Muscle of back (tissue), 13 donors: ENCODE results near the gene LRRC70. TPM values are rescaled to one million over a fixed set of nuclear protein-coding genes. Genes with fewer than 3 reads are reported as not detected.
"Not testable (repeated sequence)": the region's sequence is repeated elsewhere in the genome, so short reads cannot be mapped to it uniquely, and the experiment has no call there.

Experiments used
- DNase-seq, 3 donors: peaks; one replicate each; pipeline versions ENCODE4 v3.0.0 to v3.0.0-alpha.2; 2013
- long read RNA-seq, 9 donors: transcript quantifications; one replicate each; lab custom pipeline, GENCODE V29; 2026
- polyA plus RNA-seq, 10 donors: library from polyadenylated mRNA; unstranded; fragments of 120-200 nt; gene quantifications; one replicate each; pipeline ENCODE4 v1.2.1, GENCODE V29; 2013; ENCODE audit not compliant: insufficient read length in 10 of 10

The LRRC70 gene, protein sequence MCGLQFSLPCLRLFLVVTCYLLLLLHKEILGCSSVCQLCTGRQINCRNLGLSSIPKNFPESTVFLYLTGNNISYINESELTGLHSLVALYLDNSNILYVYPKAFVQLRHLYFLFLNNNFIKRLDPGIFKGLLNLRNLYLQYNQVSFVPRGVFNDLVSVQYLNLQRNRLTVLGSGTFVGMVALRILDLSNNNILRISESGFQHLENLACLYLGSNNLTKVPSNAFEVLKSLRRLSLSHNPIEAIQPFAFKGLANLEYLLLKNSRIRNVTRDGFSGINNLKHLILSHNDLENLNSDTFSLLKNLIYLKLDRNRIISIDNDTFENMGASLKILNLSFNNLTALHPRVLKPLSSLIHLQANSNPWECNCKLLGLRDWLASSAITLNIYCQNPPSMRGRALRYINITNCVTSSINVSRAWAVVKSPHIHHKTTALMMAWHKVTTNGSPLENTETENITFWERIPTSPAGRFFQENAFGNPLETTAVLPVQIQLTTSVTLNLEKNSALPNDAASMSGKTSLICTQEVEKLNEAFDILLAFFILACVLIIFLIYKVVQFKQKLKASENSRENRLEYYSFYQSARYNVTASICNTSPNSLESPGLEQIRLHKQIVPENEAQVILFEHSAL
- polyA plus RNA-seq, result 1 to 10 TPM; 3.1 to 6.3 (median 5.4) TPM
- long read RNA-seq, donor 1, partial matches to known transcripts, result 0 of 2 reads
- long read RNA-seq, donor 1, other reads (novel, unspliced or antisense), result 0 of 2 reads
- long read RNA-seq, donor 2, partial matches to known transcripts, result 0 of 1 reads
- long read RNA-seq, donor 2, other reads (novel, unspliced or antisense), result 0 of 1 reads
- long read RNA-seq, donor 3, result 0 reads
- long read RNA-seq, donor 4, result 0 reads
- long read RNA-seq, donor 5, partial matches to known transcripts, result 0 of 2 reads
- long read RNA-seq, donor 5, other reads (novel, unspliced or antisense), result 0 of 2 reads
- long read RNA-seq, donor 6, partial matches to known transcripts, result 0 of 2 reads
- long read RNA-seq, donor 6, other reads (novel, unspliced or antisense), result 0 of 2 reads
- long read RNA-seq, donor 7, partial matches to known transcripts, result 0 of 3 reads
- long read RNA-seq, donor 7, other reads (novel, unspliced or antisense), result 0 of 3 reads
- long read RNA-seq, donor 8, result 0 reads
- long read RNA-seq, donor 9, partial matches to known transcripts, result 0 of 1 reads
- long read RNA-seq, donor 9, other reads (novel, unspliced or antisense), result 0 of 1 reads

DNA sequence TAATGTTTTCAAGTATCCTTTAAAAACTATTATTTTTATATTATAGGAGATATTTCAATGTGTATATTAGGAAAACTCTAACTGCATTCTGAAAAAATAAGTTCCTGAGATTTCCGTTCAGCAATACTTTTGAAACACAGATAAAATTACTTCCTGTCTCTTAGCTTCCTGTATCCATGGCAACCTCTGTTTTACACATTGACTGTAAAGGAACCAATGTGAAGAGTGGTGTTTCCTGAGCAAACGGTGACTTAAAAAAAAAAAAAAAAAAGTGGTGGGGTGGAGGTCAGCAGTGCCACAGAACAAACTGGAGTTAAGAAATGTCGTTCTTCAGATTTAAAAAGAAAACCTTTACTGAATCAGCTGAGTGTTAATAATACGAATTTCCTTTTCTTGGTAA, at the start of gene LRRC70:
Gene LRRC70 (plus strand): TSS at position 280 of the 400 bp plus-strand sequence. CDS start 620 bp downstream, outside the sequence.
- peak; percentile 16 to 60 (median 40) for DNase-seq

DNA sequence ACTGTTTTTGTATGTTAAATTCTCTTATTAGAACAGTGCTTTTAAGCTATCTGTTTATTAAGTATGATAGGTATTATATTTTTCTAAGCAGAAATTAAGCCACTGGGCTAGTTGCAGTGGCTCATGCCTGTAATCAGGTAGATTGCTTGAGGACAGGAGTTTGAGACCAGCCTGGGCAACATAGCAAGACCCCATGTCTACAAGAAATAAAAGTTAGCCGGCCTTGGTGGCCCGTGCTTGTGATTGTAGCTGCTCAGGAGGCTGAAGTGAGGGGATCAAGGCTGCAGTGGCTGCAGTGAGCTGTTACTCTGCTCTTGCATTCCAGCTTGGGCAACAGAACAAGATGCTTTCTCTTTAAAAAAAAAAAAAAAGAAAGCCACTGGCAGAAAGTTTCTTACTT, 45.0 kb upstream of the LRRC70 start:
- no peak for DNase-seq

DNA sequence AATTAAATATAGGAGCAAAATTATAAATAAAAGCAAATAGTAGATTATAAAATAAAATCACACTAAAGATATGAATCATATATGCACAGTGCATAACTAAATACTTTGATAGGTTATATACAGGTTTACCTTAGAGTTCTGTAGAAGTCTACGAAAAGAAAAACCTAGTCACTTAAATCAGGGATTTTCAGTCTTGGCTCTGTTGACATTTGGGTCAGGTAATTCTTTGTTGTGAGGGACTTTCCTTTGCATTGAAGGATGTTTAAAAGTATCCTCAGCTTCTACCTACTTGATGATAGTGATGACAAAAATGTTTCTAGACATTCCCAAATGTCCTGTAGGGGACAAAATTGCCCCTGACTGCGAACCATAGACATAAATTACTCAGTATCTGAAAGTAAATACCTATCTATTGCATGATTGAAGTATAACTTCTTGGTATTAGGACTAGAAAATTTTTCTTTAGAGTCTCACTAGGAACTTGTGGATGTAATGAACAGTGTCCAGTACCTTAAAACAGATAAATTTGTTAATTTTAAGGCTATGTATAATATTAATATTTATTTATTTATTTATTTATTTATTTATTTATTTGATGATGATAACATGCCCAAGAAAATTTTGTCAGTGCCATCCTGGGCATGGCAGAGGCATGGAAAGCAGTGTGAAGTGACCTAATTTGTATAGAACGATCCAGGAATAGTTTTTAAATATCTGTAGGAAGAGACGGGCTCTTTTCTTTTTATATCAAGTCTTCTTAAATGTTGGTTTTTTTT, 44.0 kb upstream of the LRRC70 start:
- no peak for DNase-seq

DNA sequence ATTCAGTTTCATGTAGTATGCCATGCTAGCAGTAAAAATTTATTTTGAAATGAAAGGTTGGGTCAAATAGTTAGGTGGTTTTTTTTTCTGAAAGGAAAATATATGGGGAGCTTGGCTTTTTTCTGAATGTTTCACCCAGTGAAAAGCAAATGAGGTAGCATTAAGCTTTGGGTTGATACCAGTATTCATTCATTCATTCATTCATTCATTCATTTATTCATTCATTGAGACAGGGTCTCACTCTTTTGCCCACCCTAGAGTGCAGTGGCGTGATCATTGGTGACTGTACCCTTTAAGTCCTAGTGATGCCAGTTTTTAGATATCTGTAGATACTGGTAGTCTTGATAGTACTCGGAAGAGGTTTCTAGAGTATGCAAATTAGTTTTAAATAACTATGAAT, 42.4 kb upstream of the LRRC70 start:
- DNase-seq, result no peak

DNA sequence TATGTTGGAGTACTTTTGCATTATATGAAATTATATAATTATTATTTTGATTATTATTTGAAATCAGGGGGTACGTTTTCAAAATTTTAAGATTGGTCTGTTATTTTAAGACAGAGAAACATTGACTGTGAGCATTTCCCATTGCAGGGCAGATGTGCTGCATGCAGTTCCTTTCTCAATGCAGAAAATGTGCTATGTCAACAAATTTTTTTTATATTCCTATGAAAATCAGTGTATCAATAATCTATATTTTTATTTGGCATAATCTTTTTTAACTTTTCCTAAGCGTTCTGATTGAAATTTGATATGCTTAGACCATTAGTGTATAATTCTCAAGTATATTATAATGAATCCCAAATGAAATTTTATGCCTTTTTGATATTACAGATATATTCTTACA, 41.8 kb upstream of the LRRC70 start:
- DNase-seq, result no peak

DNA sequence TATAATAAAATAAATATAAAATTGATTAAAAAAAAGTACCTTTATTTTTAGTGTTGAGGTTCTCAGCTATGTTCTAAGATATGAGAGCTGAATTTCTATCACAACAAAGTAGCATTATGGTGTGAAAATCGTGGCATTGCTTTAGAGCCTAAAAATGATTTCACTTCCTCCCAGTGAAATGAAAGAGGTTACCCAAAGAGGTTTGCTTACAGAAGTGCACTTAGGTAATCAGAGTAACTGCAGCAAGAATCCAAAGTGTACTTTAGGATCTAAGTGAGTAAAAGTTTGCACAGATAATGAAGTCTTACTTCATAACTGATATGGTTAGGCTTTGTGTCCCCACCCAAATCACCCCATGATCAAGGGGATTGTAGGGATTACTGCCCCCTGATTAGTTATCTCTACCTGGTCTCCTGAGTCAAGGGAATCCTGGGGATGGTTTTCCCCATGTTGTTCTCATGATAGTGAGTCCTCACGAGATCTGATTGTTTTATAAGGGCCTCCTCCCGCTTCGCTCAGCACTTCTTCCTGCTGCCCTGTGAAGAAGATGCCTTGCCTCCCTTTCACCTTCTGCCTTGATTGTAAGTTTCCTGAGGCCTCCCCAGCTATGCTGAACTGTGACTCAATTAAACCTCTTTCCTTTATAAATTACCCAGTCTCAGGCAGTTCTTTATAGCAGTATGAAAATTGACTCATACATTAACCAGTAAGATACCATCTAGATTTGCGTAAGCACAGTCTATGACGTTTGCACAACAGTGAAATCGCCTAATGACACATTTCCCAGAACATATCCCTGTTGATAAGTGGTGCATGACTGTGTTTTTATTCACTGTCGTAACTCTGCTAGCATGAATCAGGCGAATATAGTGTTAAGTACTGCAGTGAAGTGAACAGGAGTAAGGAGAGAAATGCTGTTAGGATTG, 40.3 kb upstream of the LRRC70 start:
- DNase-seq, result peak in 1 of 3 donors; percentile 24

DNA sequence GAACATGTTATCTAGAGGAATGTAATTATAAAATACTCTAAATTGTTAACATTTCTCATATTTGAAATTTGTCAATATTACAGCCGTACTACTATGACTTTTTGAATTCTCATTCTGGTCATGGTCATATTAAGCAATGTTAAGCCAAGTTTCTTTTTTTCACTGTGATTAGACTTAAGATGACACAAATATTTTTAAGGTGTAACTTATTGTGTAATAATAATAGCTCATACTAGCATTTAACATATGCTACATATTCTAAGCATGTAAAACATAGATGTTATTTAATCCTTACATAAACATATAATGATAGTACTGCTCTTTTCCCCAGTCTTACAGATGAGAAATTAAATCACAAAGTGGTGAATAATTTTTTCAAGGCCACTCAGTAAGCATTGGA, 35.9 kb upstream of the LRRC70 start:
- no peak for DNase-seq

DNA sequence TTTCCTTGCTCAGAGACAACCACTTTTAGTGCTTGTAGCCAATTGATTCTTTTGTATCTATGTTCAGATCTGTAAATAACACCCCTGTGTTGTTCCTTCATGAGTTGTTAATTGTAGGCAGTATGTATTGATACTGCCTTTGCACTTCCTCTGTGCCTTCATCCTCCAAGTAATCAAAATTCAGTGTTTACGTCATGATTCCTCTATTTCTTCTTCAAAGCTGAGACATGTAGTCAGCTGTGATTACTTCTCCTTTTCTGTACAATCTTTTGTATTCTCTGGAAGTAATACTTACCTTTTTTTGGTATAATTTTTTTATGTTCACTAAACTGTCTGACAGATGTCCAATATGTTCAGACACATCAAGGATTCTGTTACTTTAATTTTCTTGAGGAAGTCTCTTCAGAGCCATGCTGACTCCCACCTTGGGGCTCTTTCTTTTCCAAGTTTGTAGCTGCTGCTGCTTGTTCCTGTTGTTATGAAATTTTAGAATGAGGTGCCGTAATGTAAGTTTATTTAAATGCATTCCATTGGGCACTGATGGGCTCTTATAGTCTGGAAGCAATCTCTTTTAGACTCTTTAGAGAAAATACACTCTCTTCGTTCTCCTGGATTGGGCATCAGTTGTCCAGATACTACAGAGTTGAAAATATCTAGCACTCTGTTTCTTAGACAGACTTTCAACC, 30.5 kb upstream of the LRRC70 start:
- DNase-seq, result peak in 2 of 3 donors; percentile 2

DNA sequence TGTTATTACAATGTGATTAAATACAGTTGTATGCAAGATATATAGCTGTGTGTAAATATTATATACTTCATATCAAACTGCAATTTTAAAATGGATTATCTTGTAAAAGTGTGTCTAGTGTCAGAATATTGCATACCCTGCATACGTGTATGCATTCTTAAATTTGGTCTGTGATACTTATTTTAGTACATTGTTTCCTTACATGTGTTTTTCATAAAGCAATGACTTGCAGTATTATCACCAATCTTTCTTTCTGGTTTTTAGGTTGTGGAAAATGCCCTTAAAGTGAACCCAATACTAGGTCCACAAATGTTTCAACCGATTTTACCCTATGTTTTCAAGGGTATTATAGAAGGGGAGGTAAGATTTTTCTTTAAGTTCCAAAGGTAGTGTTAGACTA, 28.5 kb upstream of the LRRC70 start:
- no peak for DNase-seq

DNA sequence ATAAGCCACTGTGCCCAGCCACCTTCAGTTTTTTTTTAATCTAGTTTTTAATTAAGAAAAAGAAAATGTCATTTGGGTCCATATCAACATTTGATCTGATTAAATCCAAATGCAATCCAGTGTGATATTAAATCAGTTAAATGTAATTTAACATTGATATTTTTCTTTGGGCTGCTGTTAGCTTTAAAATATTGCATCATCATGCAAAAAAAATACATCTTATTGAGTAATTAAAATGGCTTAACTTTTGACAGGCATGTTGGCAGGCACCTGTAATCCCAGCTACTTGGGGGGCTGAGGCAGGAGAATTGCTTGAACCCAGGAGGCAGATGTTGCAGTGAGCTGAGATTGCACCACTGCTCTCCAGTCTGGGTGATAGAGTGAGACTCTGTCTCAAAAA, 22.7 kb upstream of the LRRC70 start:
- DNase-seq, result no peak

DNA sequence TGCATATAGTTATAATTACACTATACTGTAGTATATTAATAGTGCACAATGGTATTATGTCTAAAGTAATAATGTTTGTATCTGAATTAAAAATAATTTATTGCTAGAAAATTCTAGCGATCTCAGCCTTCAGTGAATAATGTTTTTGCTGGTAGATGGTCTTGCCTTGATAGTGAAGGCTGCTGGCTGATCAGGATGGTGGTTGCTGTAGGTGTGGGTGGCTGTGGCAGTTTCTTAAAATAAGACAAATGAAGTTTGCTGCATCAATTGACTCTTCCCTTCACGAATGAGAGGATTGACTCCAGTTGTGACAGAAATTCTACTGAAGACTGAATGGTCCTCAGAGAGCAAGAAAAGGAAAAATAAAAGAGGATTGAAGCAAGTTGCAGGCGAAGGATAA, 19.7 kb upstream of the LRRC70 start:
- no peak for DNase-seq

DNA sequence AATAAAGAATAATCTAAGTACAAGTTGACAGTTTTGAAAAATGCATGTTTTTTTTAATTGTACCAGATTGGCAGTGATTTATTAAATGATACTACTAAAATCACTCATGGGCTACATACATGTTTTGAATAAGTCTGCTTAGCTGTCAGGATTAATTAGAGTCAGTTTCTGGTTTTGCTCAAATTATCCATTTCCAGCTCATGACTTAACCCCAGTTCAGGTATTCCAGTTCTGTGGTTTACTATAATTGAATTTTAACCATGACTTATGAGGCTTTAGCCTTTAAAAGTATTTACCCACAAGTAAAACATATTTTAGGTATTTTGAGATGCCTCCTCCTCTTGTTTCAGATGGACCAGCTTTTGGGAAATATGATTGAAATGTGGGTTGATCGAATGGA, 17.8 kb upstream of the LRRC70 start:
- DNase-seq, result no peak

DNA sequence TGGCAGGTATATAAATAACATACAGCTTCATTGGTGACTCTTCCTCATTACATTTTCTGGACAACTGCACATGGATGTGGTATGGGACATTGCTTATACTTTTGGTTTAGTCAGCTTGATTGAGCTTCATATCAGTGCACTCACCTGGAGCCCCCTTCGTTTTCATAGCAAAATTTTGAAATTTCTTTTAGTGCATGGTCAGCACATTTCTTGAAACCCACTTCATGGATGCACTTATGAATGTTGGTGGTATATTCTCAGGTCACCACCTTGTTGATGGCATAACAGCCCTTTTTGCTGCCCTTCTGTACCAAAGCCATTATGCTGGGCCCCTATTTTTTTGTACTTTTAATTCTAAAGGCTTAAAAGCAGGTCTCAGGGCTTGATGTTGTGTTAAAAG, 16.7 kb upstream of the LRRC70 start:
- no peak for DNase-seq

DNA sequence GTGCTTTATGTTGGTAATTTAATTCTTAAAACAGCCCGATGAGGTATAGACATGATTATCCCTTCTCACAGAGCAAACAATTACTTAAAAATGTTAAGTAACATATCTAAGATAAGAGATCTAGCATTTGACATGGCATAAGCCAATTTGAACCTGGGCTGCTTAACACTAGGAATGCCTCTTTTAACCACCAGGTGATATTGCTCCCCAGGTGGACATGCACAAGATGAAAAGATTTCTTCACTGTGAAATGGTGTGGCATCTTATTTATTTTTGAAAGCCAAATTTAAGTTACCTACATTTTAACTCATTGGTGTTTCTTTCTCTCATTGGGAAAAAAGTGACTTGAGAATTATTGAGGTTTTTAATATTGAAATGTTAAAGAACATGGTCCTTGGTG, 15.8 kb upstream of the LRRC70 start:
- DNase-seq, result no peak

DNA sequence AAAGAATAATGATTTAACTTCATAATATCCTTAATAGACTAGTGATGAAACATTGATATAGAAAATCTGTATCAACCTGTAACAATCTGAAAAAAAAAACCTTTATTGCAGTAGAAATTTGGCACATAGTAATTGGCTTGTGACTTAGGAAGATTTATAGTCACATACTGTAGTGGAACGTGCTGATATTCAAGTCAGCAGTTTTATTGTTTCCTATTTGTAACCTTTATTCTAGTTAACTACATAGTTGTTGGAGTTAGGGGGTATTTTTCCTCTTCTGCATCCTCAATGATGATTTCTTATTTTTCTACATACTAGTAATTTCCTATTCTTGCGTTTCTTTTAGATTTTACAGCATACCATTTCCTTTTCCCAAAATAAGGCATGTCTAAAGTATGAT, 14.5 kb upstream of the LRRC70 start:
- no peak for DNase-seq

DNA sequence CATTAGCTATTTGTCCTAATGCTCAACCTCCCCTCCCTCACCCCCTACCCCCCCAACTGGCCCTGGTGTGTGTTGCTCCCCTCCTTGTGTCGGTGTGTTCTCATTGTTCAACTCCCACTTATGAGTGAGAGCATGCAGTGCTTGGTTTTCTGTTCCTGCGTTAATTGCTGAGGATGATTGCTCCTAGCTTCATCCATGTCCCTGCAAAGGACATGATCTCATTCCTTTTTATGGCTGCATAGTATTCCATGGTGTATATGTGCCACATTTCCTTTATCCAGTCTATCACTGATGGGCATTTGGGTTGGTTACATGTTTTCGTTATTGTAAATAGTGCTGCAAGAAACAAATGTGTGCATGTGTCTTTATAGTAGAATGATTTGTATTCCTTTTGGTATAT, 12.9 kb upstream of the LRRC70 start:
- not testable (repeated sequence) for DNase-seq

DNA sequence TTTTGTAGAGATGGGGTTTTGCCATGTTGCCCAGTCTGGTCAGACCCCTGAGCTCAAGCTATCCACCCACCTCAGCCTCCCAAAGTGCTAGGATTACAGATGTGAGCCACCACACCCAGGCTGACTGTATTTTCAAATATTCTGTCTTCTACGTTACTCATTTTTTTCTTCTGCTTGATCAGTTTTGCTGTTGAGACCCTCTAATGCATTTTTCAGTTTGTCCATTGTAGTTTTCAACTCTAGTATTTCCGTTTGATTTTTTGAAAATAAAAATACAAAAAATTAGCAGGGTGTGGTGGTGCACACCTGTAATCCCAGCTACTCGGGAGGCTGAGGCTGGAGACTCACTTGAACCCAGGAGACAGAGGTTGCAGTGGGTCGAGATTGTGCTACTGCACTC, 10.5 kb upstream of the LRRC70 start:
- DNase-seq, result no peak

DNA sequence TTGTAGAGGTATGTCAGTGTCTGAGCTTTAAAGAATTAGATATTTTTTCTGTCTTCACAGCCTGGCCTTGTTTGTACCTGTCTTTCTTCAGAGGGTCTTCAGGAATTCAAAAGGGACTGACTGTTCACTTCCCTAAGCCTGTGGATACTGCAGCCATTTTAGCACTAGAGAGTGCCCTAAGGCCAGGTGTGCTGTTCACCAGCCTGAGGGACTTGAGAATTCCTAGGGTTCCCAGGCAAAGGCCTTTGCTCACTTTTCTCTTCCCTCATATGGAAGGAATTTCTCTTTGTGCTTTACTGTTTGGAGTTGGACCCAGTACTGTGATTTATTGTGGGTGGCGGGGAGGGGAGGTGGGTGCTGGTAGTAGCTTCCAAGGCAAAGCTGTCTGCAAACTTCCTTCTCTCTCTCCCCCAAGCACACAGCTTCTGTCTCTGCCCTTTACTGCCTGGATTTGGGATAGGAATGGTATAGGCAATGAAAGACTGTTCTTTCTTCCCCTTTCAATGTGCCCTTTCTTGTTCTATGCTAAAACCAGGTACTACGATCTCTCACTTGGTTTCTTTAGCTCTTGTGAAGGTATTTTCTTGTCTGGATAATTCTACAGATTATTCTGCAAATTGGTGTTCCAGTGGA, 9.7 kb upstream of the LRRC70 start:
- DNase-seq, result no peak

DNA sequence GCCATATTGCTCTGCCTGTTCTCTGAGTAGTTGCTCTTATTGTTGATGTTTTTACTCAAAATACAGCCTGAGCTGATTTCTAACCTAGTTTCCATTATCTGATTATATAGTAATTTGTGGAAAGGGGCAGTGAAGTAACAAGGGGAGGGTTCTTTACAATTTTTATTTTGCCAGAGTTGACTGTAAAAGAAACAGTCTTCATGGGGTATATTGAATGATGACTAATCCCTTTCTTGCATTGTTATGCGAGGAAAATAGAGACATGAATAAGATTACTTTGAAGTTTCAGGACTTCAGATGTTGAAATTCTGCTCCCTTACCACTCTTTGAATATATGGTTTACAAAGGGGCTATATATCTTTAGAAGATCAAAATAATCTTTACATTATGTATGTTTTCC, 9.1 kb upstream of the LRRC70 start:
- DNase-seq, result no peak
